GM10266 (cell line): Measurements from ENCODE around the gene DOK5.
"Not testable (repeated sequence)": the region's sequence is repeated elsewhere in the genome, so short reads cannot be mapped to it uniquely, and the experiment has no call there.

ENCODE experiments used
- DNase-seq: peaks from one replicate; pipeline ENCODE4 v3.0.0; 2012; ENCODE audit errors: extremely low spot score
- TF ChIP-seq, protein P1 (sequence below): IDR thresholded peaks from 2 replicates; pipeline ENCODE4 v1.5.1; 2012; ENCODE audit warnings: mild to moderate bottlenecking, low read depth; ENCODE audit not compliant: control insufficient read depth, insufficient read depth; ENCODE audit errors: missing control alignments

DOK5 gene

DNA sequence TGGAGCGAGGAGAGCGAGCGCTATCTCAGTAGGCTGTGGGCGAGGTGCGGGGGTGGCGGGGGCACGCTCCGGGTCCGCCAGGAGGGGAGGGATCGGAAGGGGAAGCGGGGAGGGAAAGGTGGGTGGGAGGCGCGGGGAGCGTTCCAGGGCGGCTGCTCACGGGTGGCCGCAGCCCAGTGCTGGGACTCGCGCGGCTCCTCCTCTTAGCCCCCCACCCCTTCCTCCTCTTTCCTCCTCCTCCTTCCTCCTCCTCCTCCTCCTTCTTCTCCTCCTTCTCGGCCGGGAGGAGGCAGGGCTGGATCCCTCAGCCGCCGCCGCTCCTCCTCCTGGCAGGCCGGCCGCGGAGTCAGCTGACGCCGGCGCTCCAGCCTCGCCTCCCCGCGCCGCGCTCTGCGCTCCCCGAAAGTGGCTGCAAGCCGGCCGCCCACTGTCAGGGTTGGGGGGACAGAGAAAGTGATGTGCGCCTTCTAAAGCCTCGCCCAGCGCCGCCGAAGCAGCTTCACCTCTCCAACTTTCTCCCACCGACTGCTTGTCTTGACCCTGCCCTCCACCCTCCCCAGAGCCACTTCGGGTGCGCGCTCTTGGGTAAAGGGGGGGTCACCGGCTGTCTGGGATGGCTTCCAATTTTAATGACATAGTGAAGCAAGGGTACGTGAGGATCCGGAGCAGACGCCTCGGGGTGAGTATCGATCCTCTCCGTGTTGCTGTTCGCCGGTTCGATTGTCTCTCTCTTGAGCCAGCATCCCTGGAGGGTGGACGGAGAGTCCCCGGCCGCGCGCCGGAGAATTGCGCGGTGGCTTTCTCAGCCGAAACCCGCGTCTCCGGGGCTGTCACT is at the start of gene DOK5:
Gene DOK5 (plus strand): TSS at position 260 of the 835 bp plus-strand sequence. CDS start 354 bp downstream, at position 614.
- no peak for DNase-seq
- TF ChIP-seq, protein P1, sequence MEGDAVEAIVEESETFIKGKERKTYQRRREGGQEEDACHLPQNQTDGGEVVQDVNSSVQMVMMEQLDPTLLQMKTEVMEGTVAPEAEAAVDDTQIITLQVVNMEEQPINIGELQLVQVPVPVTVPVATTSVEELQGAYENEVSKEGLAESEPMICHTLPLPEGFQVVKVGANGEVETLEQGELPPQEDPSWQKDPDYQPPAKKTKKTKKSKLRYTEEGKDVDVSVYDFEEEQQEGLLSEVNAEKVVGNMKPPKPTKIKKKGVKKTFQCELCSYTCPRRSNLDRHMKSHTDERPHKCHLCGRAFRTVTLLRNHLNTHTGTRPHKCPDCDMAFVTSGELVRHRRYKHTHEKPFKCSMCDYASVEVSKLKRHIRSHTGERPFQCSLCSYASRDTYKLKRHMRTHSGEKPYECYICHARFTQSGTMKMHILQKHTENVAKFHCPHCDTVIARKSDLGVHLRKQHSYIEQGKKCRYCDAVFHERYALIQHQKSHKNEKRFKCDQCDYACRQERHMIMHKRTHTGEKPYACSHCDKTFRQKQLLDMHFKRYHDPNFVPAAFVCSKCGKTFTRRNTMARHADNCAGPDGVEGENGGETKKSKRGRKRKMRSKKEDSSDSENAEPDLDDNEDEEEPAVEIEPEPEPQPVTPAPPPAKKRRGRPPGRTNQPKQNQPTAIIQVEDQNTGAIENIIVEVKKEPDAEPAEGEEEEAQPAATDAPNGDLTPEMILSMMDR = no peak

DNA sequence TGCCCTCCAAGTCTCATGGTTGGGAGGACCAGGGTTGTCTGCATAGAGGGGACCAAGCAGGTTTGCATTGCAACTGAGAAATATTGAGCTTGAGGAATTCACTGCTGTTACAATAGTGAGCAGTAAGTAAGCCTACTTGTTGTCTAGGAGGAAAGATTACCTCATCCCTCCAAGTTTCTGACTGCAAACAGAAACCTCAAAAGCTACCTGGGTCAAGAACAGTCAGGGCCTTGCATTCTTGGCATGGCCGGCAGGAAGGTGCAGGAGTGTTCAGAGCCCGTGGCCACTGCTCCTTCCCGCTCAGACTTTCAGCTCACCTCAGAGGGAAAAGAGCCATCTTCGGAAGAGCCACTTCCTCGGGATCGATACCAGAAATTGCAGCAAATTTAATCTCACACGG is 46.0 kb upstream of the DOK5 start:
- no peak for DNase-seq
- TF ChIP-seq, protein P1 = no peak

DNA sequence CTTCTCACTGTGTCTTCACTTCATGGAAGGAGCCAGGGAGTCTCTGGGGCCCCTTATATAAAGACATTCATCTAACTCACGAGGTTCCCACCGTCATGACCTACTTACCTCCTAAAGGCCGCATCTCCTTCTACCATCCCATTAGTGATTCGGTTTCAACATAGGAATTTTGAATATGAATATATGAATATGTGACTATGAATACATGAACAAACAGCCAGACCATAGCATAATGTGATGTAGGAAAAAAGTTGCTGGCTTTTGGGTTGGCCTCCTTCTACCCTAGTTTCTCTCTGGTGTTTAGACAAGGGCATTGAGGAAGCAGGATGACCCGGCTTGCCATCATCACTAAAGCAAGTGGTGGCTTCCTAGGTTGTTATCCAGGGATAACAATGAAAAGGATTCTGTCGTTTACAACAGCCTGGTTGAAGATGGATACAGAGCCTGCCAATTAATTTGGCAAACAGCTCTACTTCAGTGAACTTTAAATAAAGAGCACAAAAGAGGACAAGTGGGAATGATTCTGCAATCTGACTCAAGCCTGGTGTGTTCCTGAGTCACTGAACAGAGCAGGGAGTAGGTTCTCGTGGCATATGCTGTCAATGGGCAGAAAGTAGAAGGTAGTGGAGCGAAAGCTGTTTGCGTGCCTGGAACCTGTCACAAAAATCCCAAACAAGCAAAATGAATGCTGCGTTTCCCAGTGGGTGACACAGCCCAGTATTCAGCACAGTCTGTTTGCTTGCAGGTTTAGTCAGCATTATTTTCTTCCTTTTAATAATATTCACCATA is 44.0 kb upstream of the DOK5 start:
- TF ChIP-seq, protein P1 = no peak
- no peak for DNase-seq

DNA sequence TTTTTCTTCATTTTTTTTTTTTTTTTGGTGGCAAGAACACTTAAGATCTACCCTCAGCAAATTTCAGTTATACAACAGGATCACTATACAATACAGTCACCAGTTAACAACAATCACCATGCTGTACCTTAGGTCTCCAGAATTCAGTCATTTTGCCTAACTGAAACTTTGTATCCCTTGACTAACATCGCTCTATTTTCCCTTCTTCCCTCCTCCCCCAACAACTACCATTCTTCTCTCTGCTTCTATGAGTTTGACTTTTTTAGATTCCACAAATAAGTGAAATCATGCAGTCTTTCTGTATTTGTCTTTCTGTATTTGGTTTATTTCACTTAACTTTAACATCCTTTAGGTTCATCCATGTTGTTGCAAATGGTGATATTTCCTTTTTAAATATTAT is 42.4 kb upstream of the DOK5 start:
- DNase-seq = no peak
- TF ChIP-seq, protein P1 = no peak

DNA sequence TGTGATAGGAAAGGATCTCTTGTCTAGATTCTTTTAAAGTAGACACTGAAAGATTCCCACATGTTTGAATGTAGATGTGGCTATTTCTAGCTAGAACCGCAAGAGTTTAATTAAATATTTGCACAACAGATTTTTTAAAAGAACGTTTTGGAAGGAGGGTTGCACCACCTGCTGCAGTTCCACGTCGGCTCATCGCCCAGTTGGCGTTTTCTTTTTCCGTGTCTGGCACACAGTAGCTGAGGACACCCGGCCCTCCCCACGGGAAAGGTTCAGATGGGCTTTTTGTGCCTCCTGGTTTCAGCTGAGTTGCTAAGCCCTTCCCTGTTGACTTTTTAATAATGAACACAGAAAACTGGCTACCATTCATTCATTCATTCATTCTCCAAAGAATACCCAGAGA is 41.8 kb upstream of the DOK5 start:
- TF ChIP-seq, protein P1 = no peak
- DNase-seq = no peak

DNA sequence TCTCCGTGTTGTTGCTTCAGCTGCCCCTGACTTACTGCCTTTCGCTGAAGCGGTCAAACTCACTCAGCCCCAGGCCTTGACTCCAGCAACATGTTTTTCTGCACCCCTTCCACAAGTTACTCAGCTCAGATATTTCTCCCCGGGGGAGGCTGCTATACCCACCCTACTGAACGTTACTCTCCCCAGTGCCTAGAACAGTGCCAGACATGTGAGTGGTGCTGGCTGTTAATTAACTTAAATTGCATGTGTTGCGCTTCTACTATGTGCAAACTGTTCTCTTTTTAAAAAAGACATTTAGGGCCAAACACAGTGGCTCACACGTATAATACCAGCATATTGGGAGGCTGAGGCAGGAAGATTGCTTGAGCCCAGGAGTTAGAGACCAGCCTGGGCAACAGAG is 41.2 kb upstream of the DOK5 start:
- DNase-seq = no peak
- TF ChIP-seq, protein P1 = no peak

DNA sequence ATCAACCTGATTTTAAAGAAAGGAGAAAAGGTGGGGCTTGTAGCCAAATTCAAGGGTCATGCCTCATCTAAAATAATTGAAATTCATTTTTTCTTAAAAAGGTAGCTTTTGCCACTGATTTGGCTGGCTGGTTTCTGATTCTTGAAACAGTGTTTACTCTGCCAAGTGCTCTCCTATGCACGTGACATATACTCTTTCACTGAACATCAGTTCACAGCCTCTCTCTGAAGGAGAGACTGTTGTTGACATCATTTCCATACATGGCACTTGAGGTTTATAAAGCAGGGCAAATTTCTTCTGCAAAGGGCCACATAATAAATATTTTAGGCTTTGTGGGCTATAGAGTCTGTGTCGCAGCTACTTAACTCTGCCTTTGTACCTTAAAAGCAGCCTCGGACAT is 40.4 kb upstream of the DOK5 start:
- no peak for DNase-seq
- TF ChIP-seq, protein P1 = no peak

DNA sequence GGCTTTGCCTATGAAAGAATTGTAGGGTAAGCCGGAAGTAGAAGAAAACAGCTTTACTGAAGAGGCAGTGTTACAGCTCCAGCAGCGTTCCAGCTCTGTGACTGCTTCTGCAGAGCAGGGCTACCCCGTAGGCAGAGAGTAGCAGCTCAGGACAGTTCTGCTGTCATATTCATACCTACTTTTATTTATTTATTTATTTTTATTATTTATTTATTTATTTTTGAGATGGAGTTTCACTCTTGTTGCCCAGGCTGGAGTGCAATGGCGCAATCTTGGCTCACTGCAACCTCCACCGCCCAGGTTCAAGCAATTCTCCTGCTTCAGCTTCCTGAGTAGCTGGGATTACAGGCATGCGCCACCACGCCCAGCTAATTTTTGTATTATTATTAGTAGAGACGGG is 39.0 kb upstream of the DOK5 start:
- not testable (repeated sequence) for DNase-seq
